ENCODE measurements around the gene STIM2.

Gene STIM2

DNA sequence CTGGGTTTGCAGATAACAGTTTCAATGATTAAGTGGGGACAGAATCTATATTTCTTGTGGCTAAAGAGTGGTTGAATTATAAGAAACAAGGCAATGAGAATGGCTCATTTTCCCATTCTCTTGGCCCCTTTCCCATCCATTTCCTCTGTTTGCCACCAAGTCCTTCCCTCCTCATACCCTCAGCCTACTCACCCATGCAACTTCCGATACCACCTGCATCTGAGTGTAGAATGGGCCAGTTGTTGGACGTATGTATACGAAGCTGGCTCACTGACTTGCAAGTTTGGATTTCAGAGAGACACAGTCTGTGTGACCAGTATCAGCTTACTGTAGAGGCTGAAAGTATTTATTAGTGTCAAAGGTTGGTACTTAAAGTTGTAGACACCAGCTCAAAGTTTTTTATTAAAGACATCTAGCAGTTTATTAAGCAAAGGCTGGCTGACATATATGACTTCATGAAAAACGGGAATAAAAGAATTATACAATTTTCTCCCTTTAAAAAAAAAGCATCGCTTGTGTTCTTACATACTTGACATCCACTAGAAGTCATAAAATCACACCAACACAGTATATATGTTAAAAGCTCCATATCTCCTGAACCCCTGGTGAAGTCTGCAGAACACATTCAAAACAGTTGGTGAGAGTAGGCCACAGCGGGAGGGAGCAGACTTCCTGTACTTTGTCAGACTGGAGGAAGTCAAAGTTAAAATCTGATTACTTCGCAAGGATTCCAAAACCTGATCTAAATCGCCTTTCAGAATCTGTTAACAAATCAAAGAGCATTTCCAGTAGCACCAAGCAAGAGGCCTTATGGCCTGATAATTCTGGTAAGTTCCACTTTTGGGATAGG, 22.4 kb upstream of the STIM2 start:
- no peak for DNase-seq (ENCODE audit: low spot score)

DNA sequence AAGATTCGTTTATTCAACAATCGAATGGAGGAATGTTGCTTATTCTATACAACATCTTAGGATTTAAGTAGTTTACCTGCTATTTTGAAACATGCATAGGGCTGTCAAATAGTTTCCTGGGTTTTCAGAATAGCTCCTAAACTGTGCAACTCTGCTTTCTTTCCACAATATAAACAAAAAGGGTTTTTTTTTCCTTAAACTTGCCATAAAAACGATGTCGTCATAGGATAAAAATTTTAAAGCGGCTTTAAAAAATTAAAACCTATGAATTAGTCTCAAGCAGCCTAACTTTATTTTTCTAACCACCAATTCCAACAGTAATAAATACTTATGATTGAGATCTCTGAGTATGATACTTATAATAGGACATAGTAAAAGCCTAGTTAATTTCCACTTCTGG, 21.6 kb upstream of the STIM2 start:
- no peak for DNase-seq (ENCODE audit: low spot score)

GRCh38 chr4:26839534-26839951, 21.1 kb upstream of the STIM2 start:
- DNase-seq (ENCODE audit: low spot score) = peak; percentile 21

GRCh38 chr4:26840786-26841185, 19.9 kb upstream of the STIM2 start:
- DNase-seq (ENCODE audit: low spot score) = no peak

DNA sequence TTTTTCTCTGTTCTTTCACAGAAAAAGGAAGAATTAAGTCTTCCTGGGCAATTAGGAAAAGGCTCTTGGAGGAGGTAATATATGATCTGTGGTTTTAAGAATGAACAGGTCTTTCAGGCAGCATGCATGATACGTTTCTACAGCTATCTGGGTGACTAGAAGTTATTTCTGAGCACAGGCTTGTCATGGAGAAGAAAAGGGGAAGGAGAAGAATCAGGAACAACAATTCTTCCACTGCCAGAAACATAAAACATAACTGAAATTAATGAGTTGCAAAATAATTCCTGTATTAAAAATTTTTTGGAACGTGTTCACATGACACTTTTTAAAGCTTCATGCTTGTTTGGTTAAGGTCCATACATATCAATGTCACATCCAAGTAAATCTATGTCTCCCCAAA, 17.7 kb upstream of the STIM2 start:
- no peak for DNase-seq (ENCODE audit: low spot score)

- DNase-seq (ENCODE audit: low spot score) = no peak
These were observed 10.1 kb upstream of the STIM2 start for GRCh38 chr4:26850528-26850927.

GRCh38 chr4:26851129-26851528, 9.5 kb upstream of the STIM2 start:
- no peak for DNase-seq (ENCODE audit: low spot score)

DNA sequence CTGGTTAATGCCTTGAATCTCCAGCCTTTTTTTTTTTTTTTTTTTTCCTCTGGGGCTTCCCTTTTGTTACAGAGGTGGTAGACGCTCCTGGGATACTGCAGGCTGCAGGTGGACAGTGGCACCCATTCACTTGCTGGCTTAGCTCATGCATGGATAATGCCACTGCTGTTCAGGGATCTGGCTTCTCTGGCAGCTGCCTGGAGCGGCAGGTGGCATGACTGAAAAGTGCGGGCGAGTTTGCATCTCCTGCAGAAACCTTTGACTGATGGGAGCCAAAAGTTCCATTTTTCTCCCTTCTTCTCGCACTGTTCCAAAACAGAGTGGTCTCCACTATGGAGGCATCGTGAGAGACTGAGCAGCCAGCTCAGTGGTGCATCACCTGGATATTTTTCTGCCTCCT, 5.9 kb upstream of the STIM2 start:
- DNase-seq (ENCODE audit: low spot score) = no peak

DNA sequence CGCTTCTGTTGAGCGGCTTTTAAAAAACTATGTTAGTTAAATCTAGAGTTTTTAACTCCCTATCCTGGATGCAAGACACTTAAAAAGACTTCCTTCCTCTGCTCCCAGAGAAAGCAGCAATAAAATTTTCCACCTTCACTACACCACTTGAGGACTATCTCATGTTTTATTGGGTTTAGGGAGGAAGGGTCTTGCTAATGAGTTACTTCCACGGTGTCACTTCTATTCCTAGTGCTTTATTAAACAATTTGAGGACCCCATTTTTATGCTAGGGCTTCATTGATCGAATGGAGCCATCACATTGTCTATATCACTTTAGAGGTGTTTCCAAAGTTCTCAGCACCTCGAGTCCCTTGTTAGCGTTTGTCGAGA, 3.7 kb upstream of the STIM2 start:
- DNase-seq (ENCODE audit: low spot score) = no peak

GRCh38 chr4:26857278-26858034, 3.2 kb upstream of the STIM2 start:
- peak; percentile 90 for DNase-seq (ENCODE audit: low spot score)

- no peak for DNase-seq (ENCODE audit: low spot score)
These were observed 2.4 kb upstream of the STIM2 start for GRCh38 chr4:26858035-26858918.

- DNase-seq (ENCODE audit: low spot score) = no peak
These were observed 1.7 kb upstream of the STIM2 start for GRCh38 chr4:26858947-26859401.

- no peak for DNase-seq (ENCODE audit: low spot score)
These were observed 882 bp upstream of the STIM2 start for GRCh38 chr4:26859762-26860156.

DNA sequence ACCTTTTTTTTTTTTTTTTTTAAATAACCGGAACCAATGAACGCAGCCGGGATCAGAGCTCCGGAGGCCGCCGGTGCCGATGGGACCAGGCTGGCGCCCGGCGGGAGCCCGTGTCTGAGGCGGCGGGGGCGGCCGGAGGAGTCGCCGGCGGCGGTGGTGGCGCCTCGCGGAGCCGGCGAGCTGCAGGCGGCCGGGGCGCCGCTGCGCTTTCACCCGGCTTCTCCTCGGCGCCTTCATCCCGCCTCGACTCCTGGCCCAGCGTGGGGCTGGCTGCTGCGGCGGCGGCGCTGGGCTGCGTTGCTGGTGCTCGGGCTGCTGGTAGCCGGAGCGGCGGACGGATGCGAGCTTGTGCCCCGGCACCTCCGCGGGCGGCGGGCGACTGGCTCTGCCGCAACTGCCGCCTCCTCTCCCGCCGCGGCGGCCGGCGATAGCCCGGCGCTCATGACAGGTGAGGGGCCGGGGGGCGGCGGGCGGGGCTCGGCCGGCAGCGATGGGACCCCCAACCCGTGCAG, 337 bp downstream of the STIM2 start:
- DNase-seq (ENCODE audit: low spot score) = peak; percentile 18

DNA sequence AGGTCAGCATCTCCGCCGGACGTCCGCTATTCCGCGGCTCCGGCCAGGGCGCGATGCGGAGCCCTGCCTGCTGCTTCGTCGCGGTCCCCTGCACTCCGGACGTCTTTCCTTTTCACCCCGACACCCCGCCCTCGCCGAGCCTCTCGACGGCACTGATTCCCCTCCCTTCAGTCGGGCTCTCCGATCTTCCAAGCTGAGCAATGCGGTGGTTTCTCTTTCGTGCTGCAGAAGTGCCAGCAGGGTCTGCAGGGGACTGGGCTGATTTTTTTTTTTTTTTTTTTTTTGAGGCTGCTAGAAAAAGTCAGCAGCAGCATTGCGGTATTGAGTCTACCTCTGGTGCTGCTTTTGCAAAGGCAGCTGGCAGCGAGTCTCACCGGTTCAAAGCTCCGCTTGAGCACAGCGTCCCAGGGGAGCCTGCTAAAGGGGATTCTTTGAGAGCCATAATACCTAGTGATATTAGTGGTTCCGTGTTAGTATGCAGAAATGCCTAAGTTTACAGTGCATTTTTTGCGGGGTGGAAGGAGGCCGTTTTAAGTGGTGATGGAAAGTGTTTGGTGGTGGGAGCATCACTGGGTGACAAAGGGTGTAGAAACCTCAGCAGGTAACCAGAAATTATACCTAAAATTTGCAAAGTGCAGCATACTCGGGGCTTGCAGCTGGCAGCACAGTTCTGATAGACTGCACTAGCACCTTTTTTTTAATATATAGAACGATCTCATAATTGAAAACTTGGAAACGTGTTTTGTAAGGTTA, 969 bp downstream of the STIM2 start:
- peak; percentile 48 for DNase-seq (ENCODE audit: low spot score)

- no peak for DNase-seq (ENCODE audit: low spot score)
These were observed 1.8 kb downstream of the STIM2 start for GRCh38 chr4:26862381-26862915.

GRCh38 chr4:26863512-26863911, 2.9 kb downstream of the STIM2 start:
- no peak for DNase-seq (ENCODE audit: low spot score)

GRCh38 chr4:26864899-26865298, 4.3 kb downstream of the STIM2 start:
- no peak for DNase-seq (ENCODE audit: low spot score)

DNA sequence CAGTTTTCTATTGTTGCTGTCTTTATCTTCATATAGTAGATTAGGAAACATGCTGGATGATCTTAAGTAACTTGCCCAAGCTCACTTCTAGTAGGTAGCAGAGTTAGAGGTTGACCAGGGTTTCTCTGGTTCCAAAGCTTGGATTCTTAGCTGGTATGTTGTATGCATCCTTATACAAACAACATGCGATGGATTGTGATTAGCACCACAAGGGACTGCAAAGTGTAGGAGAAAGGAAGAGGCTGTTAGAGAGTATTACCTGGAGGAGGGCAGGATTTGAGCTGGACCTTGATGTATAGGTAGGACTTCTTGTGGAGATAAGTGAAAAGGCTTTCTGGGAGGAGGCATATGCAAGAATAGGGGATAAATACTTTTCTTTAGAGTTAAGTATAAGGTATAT, 5.6 kb downstream of the STIM2 start:
- no peak for DNase-seq (ENCODE audit: low spot score)

- no peak for DNase-seq (ENCODE audit: low spot score)
These were observed 6.1 kb downstream of the STIM2 start for GRCh38 chr4:26866781-26867180.

Measured in AG08395 (cell line).